ENCODE data around the gene RIN3.

RIN3 gene

DNA sequence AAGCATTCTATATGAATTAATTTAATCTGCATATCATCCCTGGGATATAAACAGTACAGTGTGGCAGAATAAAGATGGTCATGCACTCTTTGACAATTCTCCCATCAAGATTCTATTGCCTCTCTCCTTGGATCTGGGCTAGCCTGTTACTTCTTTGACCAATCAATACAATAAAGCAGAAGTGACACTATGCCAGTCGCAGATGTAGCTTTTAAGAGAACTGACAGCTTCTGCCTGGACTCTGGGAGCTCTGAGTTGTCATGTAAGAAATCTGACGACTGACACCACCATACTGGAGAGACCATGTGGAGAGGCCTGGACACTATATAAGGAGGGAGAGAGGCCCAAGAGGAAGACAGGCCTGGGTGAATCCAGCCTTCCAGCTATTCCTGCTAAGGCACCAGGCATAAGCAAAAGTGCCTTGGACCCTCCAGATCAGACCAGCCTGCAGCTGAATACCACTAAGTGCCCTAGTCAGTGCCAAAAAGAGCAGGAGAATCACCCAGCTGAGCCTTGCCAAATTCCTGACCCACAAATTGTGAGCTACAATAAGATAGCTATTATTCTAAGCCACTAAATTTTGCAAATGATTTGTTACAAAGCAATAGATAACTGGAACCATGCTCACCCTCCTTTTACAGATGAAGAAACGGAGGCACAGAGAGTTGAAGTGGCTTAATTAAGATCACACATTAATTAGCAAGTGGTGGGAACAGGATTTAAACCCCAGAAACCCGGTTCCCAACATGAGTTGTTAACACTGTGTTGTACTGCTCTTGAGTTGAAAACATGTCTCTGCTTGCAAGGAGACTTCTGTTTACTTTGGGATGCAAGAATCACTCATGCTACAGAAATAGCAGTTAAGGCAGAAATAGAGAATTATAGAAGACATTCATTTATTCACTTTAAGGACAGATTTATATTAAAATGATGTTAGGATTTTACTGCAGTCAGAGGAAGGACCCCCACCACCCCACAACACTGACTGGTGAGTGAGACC lies 84.6 kb downstream of the RIN3 start:
- TF ChIP-seq, protein P1, sequence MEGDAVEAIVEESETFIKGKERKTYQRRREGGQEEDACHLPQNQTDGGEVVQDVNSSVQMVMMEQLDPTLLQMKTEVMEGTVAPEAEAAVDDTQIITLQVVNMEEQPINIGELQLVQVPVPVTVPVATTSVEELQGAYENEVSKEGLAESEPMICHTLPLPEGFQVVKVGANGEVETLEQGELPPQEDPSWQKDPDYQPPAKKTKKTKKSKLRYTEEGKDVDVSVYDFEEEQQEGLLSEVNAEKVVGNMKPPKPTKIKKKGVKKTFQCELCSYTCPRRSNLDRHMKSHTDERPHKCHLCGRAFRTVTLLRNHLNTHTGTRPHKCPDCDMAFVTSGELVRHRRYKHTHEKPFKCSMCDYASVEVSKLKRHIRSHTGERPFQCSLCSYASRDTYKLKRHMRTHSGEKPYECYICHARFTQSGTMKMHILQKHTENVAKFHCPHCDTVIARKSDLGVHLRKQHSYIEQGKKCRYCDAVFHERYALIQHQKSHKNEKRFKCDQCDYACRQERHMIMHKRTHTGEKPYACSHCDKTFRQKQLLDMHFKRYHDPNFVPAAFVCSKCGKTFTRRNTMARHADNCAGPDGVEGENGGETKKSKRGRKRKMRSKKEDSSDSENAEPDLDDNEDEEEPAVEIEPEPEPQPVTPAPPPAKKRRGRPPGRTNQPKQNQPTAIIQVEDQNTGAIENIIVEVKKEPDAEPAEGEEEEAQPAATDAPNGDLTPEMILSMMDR (IDR thresholded peaks at IDR 0.05; ENCODE audit: low read depth, low read length, missing control alignments), result no peak
- in situ Hi-C loops (cut with HindIII; ENCODE audit: low sequenced_read_pairs), result no loop called here
- no peak for DNase-seq (ENCODE audit: low read depth)
- H3K4me3 ChIP-seq (ENCODE audit: low read depth, low read length), result no peak overlapping the region

DNA sequence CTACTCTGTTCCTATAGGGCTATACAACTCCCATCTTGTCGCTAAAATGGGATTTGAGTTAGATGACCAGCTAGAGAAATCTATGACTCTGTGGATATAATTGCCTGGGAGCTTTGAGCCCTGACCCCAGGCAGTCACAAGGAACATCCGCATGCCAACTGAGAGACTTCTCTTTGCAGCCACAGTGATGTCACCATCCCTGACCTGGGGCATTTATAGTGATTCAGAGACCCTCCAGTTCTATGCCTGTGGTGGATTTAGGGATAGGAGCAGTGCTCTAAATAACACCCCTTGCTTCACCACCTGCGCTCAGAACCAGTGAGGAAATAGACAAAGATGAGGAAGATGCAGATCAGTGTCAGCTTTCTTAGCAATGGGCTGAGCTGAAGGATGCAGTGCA lies 86.2 kb downstream of the RIN3 start:
- TF ChIP-seq, protein P1 (IDR thresholded peaks at IDR 0.05; ENCODE audit: low read depth, low read length, missing control alignments), result no peak
- DNase-seq (ENCODE audit: low read depth), result no peak
- in situ Hi-C loops (cut with HindIII; ENCODE audit: low sequenced_read_pairs), result no loop called here
- no peak overlapping the region for H3K4me3 ChIP-seq (ENCODE audit: low read depth, low read length)

DNA sequence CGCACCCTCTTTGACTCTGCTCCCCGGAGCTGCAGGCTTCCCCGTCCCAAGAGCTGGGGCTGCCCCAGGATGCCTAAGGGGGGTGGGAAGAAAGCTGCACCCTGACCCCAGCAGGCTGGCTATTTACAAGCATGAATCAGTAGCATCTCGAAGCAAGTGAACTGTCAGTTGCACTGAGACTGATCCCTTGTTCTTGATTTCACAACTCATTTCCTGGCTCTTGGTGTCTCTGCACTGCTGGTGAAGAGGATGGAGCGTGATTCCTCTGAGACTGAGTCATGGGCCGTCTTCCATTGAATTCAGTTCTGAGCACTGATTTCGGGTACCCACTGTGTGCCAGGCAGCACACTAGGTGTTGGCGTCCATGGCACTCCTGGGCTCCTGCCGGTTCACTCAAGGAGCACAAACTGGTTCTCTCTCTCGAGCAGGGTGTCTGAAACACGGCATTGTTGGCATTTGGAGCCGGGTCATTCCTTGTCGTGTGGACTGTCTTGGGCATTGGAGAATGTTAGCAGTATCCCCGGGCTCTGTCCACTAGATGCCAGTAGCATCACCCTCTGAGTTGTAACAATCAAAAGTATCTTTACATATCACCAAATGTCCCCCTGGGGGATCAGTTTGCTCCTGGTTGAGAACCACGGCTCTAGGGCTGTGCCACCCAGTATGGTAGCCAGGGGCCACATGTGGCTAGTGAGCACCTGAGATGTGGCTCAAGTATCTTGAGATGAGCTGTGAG lies 86.9 kb downstream of the RIN3 start:
- no peak for DNase-seq (ENCODE audit: low read depth)
- H3K4me3 ChIP-seq (ENCODE audit: low read depth, low read length), result no peak overlapping the region
- in situ Hi-C loops (cut with HindIII; ENCODE audit: low sequenced_read_pairs), result no loop called here
- TF ChIP-seq, protein P1 (IDR thresholded peaks at IDR 0.05; ENCODE audit: low read depth, low read length, missing control alignments), result peak; percentile 36

DNA sequence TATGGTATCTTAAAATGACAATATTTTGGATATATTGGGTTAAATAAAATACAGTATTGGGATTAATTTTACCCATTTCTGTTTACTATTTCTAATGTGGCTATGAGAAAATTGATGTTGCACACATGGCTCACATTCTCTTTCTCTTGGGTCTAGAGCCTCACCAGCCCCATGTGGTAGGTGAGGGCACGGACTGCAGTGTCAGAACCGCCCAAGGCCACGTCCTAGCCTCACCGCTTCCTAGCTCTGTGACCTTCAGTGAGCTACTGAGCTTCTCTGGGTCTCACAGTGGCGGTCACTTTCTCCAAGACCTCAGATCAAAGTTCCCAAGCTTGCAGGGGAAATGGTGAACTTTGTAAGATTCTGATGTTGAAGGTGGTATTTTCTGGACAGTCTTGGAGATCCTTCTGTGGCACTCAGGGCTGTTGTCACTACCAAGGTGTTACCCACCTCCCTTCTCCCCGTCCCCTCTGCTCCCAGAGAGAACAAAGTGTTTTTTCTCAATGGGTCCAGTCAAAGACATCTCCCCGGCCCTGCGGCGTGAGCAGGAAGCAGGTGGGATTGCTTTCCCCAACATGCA lies 87.6 kb downstream of the RIN3 start:
- TF ChIP-seq, protein P1 (IDR thresholded peaks at IDR 0.05; ENCODE audit: low read depth, low read length, missing control alignments), result no peak
- DNase-seq (ENCODE audit: low read depth), result no peak
- in situ Hi-C loops (cut with HindIII; ENCODE audit: low sequenced_read_pairs), result no loop called here
- H3K4me3 ChIP-seq (ENCODE audit: low read depth, low read length), result no peak overlapping the region

DNA sequence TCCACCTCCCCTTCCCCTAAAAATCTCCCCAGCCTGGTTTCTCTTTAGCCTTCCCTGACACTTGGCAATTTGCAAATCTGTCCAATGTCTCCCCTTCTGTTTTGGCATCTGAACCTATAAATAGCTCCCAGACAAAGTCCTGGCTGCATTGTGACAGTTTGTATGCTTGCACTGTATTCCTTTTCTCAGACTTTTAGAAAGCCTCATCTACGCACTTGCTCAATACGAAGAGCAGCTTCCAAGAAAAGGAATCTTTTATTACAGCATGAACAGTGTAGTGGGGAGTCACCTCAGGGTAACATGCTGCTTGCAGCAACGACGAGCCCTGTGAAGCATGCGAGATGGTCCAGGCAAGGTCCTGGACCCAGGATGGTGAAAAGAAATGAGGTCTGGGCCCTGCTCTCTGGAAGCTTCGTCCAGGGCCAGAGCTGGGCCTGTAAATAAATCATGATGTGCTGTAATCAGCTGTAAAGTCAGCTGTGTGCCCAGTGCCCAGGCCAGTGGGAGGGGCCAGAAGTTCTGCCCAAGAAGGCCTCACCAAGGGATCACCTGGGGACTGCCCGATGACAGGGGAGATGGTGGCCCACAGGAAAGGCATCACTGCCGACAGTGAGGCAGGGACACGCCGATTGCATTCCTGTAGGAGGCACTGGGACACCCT lies 88.3 kb downstream of the RIN3 start:
- TF ChIP-seq, protein P1 (IDR thresholded peaks at IDR 0.05; ENCODE audit: low read depth, low read length, missing control alignments), result no peak
- no peak overlapping the region for H3K4me3 ChIP-seq (ENCODE audit: low read depth, low read length)
- in situ Hi-C loops (cut with HindIII; ENCODE audit: low sequenced_read_pairs), result no loop called here
- DNase-seq (ENCODE audit: low read depth), result no peak

Data from astrocyte of the cerebellum (primary cell).